Kasumi-1 (cell line): ENCODE results near the gene SESTD1.

Experiments
- DNase-seq, 2 experiments: peaks; one replicate each; lab custom pipeline; 2025; lab: John Stamatoyannopoulos, UW

Gene SESTD1

GRCh38 chr2:179191110-179191509 lies 73.5 kb downstream of the SESTD1 start:
- DNase-seq: no peak

- no peak for DNase-seq
These were observed 78.5 kb downstream of the SESTD1 start for GRCh38 chr2:179186126-179186525.

DNA sequence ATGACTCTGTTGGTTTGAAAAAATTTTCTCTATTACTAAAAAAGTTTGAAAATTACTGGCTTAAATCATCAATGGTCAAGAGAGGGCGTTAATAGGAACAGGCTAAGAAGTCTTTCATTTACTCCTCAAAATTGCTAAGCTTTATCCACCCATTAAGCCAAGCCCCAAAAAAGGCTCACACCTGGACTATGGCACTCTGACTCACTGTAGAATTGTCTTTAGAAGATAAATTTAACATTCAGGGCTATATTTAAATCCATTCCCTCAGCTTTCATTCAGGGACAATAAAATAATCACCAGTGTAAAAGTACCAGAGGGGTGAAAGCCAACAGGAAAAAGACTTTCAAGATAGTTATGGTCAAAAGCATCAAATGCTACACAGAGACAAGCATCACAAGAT lies 80.0 kb downstream of the SESTD1 start:
- no peak for DNase-seq

DNA sequence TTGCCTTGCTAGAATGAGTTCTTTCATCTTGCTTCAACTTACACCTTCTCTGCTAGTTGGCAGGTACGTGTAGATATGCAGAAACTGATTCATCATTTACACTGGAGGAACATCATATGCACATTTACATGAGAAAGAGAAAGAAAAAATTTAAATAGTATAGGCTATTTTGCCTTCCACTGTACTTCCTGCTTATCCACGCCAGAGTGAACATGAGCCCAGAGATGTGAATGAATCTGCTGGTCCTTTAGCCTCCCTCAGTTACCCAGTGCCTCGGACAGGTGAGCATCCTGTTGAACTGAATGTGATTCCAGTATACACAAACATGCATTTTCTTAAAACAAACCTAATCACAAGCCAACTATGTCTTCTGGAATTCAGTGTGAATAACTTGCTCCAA lies 83.6 kb downstream of the SESTD1 start:
- DNase-seq: no peak

DNA sequence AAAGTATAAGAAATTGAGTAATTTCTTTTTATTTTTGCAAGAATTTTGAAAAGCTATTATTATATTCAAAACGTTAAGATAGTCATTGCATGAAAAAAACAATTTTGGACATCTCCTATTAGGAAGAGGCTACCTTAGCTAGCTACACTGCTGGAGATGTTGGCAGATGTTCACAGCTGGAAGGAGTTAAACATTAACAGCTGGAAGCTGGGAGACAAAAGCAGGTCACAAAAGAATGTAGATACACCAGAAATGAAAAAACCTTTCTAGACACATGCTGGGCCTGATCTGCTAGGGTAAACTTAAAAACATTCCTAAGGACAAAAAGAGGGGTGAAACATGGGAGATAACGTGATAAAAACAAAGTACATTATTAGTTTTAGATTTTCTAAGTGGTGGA lies 84.4 kb downstream of the SESTD1 start:
- no peak for DNase-seq

- no peak for DNase-seq
These were observed 84.9 kb downstream of the SESTD1 start for GRCh38 chr2:179179719-179180118.

GRCh38 chr2:179177694-179178093 lies 86.9 kb downstream of the SESTD1 start:
- no peak for DNase-seq

DNA sequence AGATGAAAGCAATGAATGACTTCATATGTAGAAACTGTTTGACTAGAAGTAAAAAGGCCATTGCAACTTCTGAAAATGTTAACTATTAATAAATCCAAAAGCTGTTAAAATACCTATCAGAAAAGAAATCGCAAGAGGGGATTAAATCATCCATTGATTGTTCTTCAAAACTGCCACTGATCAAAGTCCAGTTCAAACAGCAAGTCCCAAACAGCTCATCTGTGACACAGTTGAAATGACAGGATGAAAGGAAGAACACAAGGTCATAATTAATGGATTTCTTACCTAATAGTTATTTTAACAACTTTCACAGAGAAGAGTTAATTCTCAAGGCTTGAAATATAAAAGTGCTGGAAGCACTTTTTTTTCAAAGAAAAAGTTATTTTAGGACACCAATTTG lies 90.4 kb downstream of the SESTD1 start:
- DNase-seq: no peak

GRCh38 chr2:179172894-179173293 lies 91.7 kb downstream of the SESTD1 start:
- no peak for DNase-seq

DNA sequence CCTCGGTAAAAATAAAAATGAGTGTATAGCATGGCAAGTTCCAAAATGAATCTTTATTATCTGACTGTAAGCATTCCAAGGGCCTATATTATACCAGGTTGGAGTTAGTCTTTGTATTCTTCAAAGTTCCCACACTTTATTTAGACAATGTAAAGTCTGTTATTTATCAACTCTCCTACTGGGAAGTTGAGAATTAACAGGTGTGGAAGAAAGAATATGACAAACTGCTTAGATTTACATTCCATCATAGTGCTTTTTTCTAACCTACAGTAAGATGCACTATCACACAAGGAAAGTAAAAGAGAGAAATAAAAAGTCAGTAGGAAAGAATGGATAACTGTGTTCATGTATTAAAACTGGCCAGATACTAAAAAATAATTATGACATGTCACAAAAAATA lies 93.3 kb downstream of the SESTD1 start:
- DNase-seq: no peak

GRCh38 chr2:179170901-179171300 lies 93.7 kb downstream of the SESTD1 start:
- peak; percentile 64 to 73 for DNase-seq

DNA sequence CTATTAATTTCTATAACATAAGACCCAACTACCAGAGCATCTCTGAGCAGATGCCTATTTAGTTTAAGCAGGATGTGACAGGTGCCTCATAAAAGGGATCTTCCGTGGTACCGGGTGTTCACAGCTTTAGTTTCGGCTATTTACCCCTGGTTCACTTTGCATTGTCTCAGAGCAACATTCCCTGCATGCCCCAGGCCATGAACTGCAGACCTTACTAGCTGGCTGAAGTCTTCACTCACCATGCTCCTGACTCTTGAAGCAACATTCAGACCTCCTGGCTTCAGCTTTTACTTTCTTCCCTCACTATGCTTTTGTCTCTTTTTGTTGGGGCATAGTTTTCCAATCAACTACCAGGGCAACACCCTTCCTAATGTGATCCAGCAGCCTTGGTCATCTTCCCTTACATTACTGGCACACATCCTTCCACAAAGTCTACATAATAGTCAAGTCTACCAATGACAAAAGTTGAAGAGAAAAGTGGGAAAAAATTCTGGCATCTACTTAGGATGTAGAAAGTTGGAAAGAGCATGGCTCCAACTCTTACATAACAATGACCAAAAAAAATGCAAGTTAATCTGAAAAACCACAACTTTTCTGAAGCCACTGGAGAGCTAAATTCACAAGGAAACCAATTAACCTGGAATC lies 99.2 kb downstream of the SESTD1 start:
- DNase-seq: no peak

DNA sequence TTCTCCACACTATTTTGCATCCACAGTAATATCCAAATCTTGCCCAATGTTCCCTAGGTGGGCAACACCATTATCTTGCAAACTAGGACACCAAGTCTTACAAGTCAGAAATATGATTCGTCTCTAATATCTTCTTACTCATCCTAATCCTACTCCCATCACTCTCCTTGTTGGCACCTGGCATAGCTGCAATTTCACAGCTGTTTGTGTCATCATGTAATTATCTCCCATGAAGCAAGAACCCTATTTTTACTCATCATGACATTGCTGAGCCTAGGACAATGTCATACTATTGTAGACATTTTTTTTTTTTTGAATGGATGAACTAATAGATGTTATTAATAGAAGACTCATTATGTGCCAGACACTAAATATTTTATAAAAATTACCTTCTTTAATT lies 123.4 kb downstream of the SESTD1 start:
- DNase-seq: no peak

GRCh38 chr2:179140571-179140970 lies 124.1 kb downstream of the SESTD1 start:
- no peak for DNase-seq

- DNase-seq: no peak
These were observed 125.1 kb downstream of the SESTD1 start for GRCh38 chr2:179139506-179139905.

GRCh38 chr2:179137200-179137759 lies 127.4 kb downstream of the SESTD1 start:
- no peak for DNase-seq

DNA sequence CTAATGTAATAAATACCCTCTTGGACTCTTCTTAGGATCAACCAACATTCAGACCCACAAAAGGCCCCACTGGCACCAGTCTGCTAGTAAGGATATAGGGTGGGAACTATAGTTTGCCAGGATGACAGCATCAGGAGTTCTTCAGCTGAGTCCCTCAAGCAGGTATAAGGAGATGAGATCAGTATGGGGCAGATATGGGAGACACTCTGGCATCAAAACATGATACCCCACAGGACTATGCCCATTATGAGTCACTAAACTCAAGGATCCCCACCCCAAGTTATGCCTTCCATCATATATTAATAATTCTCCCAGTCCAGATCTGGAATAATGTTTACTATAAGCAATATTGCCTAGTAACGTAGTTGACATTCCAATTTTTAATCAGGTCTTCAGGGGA lies 131.6 kb downstream of the SESTD1 start:
- no peak for DNase-seq

GRCh38 chr2:179132076-179132475 lies 132.6 kb downstream of the SESTD1 start:
- DNase-seq: no peak

DNA sequence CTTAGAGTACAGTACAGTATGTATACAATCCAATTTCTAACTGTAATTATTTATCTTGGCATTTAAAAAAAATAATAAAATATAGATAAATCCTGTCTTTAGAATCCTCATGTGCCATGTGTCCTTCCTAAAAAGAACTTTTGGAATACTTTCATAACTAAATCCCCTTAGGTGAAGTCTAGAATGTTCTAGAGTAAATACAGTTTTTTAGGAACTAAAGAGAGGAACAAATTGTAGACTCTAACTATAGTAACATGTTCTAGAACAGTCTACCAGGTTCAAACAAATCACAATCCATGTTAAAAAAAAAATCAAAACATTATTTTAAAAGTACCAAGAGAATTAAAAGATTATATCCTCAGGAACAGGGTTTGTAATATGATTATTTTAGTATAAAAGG lies 134.1 kb downstream of the SESTD1 start:
- no peak for DNase-seq

GRCh38 chr2:179129574-179130238 lies 134.9 kb downstream of the SESTD1 start:
- DNase-seq: peak; percentile 39 to 45

DNA sequence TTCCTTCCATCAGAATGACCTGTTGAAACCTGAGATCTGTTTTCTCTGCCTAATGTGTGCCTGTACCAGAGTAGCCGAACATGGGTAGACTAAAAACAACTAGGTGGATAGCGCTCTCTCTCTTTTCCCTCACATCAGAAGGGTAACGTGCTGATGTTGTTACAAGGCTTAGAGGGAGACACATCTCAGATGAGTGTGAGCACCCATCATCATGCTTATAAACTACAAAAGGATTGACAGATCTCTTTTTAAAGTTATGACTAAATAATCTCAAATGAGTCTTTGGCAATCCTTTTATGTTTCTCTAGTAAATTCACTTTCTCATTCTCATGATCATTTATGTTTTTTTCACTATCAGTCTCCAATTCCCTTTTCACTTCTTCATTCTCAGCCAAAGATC lies 139.2 kb downstream of the SESTD1 start:
- DNase-seq: no peak

GRCh38 chr2:179124282-179124681 lies 140.3 kb downstream of the SESTD1 start:
- DNase-seq: no peak

DNA sequence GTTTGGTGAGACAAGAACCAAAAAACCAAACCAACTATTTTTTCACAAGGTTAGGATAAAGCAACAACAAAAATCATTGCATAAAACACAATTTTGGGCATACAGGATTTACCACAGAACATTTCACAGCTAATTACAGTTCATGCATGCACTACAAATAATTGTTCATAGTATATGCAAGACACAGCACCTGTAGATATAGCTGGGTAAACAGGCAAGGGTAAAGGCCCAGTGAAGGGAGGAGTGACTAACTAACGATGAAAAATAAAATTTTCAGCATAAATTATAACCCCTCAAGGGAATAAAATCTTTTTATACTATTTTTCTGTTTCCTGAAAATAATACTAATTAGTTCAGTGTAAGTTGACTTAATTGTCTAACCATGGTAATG lies 141.4 kb downstream of the SESTD1 start:
- DNase-seq: no peak

DNA sequence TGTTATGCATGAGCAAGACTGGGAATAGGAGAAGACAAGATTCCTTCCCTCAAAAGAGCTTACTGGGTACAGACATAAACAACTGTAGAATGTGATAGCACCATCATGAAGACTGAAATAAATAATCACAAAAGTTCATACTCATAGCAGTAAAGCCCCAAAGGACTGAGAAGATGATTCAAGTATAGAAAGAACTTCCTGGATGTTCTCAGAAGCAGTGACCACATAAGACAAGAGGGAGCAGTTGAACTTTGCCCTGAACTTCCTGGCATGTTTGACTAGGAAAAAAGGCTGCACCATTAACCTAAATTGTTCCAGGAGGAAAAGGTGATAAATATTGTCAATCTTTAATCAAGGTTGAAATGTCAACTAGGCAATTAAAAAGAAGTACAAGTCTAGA lies 156.9 kb downstream of the SESTD1 start:
- DNase-seq: no peak
